ENCODE measurements around the gene PTPN14.

The PTPN14 gene

GRCh38 chr1:214341459-214341858 is 209.9 kb downstream of the PTPN14 start:
- no peak for DNase-seq (ENCODE audit: low read depth in 2 of 2, low spot score in 1 of 2)

GRCh38 chr1:214338212-214338611 is 213.2 kb downstream of the PTPN14 start:
- no peak for DNase-seq (ENCODE audit: low read depth in 2 of 2, low spot score in 1 of 2)

- no peak for DNase-seq (ENCODE audit: low read depth in 2 of 2, low spot score in 1 of 2)
These were observed 213.9 kb downstream of the PTPN14 start for GRCh38 chr1:214337511-214337910.

GRCh38 chr1:214337015-214337414 is 214.4 kb downstream of the PTPN14 start:
- no peak for DNase-seq (ENCODE audit: low read depth in 2 of 2, low spot score in 1 of 2)

- DNase-seq (ENCODE audit: low read depth in 2 of 2, low spot score in 1 of 2): no peak
These were observed 215.8 kb downstream of the PTPN14 start for GRCh38 chr1:214335567-214335966.

GRCh38 chr1:214332946-214333798 is 218.2 kb downstream of the PTPN14 start:
- peak in 1 of 2 donors; percentile 7 for DNase-seq (ENCODE audit: low read depth in 2 of 2, low spot score in 1 of 2)

GRCh38 chr1:214331827-214332423 is 219.5 kb downstream of the PTPN14 start:
- peak in 1 of 2 donors; percentile 2 for DNase-seq (ENCODE audit: low read depth in 2 of 2, low spot score in 1 of 2)

GRCh38 chr1:214331180-214331579 is 220.2 kb downstream of the PTPN14 start:
- DNase-seq (ENCODE audit: low read depth in 2 of 2, low spot score in 1 of 2): no peak

GRCh38 chr1:214330715-214331114 is 220.7 kb downstream of the PTPN14 start:
- no peak for DNase-seq (ENCODE audit: low read depth in 2 of 2, low spot score in 1 of 2)

- DNase-seq (ENCODE audit: low read depth in 2 of 2, low spot score in 1 of 2): no peak
These were observed 221.2 kb downstream of the PTPN14 start for GRCh38 chr1:214330222-214330621.

GRCh38 chr1:214329470-214330220 is 221.8 kb downstream of the PTPN14 start:
- no peak for DNase-seq (ENCODE audit: low read depth in 2 of 2, low spot score in 1 of 2)

- peak; percentile 49 to 54 for DNase-seq (ENCODE audit: low read depth in 2 of 2, low spot score in 1 of 2)
These were observed 222.5 kb downstream of the PTPN14 start for GRCh38 chr1:214328770-214329469.

GRCh38 chr1:214327514-214327913 is 223.9 kb downstream of the PTPN14 start:
- DNase-seq (ENCODE audit: low read depth in 2 of 2, low spot score in 1 of 2): no peak

GRCh38 chr1:214326406-214326805 is 225.0 kb downstream of the PTPN14 start:
- no peak for DNase-seq (ENCODE audit: low read depth in 2 of 2, low spot score in 1 of 2)

- DNase-seq (ENCODE audit: low read depth in 2 of 2, low spot score in 1 of 2): no peak
These were observed 226.3 kb downstream of the PTPN14 start for GRCh38 chr1:214324896-214325800.

GRCh38 chr1:214321705-214322453 is 229.5 kb downstream of the PTPN14 start:
- no peak for DNase-seq (ENCODE audit: low read depth in 2 of 2, low spot score in 1 of 2)

- no peak for DNase-seq (ENCODE audit: low read depth in 2 of 2, low spot score in 1 of 2)
These were observed 231.5 kb downstream of the PTPN14 start for GRCh38 chr1:214319938-214320337.

GRCh38 chr1:214318956-214319736 is 232.3 kb downstream of the PTPN14 start:
- DNase-seq (ENCODE audit: low read depth in 2 of 2, low spot score in 1 of 2): no peak

- no peak for DNase-seq (ENCODE audit: low read depth in 2 of 2, low spot score in 1 of 2)
These were observed 233.0 kb downstream of the PTPN14 start for GRCh38 chr1:214318356-214318755.
